Measurements from ENCODE around the gene CENPQ.

- TF ChIP-seq POLR2AphosphoS5 (IDR thresholded peaks at IDR 0.05; ENCODE audit: low read depth, low read length) (no peak), REST (IDR thresholded peaks at IDR 0.05; ENCODE audit: insufficient read depth in 1 of 2, low read depth in 2 of 2, low read length in 2 of 2) (no peak), SIN3A (IDR thresholded peaks at IDR 0.05; ENCODE audit: borderline replicate concordance, insufficient read depth, low read length) (no peak)
These were observed 61.4 kb downstream of the CENPQ start for GRCh38 chr6:49524541-49524940.

Data from PFSK-1 (cell line).